ENCODE results near the gene CPT2. TPM values are rescaled to one million over a fixed set of nuclear protein-coding genes. Genes with fewer than 3 reads are reported as not detected.
"Not testable (repeated sequence)": the region's sequence is repeated elsewhere in the genome, so short reads cannot be mapped to it uniquely, and the experiment has no call there.

CPT2 gene
- total RNA-seq, 2 donors from 2014 or later = 9.6 to 16.6 TPM

DNA sequence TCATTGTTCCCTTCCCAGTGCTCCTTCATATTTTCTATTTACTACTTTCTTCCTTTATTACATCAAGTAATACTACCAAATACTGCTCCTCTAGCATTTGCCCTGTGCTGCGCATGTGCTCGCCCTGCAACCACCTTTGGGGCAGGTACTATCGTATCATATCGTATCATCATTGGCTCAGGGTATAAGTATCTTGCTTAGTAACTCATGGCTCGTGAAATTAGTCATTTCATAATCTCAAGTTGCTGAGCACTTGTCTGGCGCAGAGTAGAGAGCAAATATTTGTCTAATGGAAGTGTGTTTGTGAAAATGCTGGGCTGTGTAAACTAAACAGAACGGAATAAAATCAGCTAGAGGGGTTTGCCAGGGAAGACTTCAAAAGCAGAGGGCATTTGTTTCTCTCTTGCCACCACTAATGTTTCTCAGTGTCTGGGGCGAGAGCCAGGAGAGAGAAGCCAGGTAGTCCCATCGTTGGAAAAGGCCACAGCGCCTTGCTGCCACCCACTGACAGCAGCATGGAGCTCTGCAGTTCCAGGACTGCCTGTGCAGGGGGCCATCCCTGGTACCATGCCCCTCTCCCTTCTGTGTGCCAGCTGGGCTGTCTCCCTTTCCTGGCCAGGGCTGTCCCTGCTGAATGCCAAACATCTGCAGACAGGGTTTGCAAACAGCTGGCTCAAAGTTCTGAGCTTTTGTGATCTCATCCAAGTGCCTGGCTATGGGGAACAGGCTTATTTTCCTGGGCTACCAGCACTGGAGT, 20.0 kb upstream of the CPT2 start:
- DNase-seq (ENCODE audit: low spot score) = no peak
- intact Hi-C loops (cut with DNase I) = no loop called here

DNA sequence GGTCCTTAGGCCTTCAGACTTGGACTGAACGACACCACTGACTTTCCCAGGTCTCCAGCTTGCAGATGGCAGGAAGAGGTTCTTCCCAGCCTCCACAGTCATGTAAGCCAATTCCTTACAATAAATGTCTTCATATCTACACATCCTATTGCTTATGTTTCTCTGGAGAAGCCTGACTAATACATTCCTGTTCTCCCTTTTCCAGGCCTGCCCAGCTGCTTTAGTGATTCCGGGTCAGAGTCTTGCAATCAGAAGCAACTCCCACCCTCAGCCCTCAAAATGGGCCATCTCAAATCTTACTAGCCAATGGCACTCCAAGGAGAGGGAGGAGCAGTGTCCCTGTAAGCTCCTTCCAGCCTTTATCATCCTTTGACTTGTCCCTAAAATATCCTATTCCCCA, 16.4 kb upstream of the CPT2 start:
- intact Hi-C loops (cut with DNase I) = loop anchor here in 1 of 2 donors (10.0 kb wide), 2 partner anchors 115 to 255 kb away; partner anchors contain the start of genes ECHDC2, PODN and SCP2
- DNase-seq (ENCODE audit: low spot score) = no peak

- no peak for DNase-seq (ENCODE audit: low spot score)
- intact Hi-C loops (cut with DNase I) = loop anchor here in 1 of 2 donors (10.0 kb wide), 2 partner anchors 116 to 256 kb away; partner anchors contain the start of genes ECHDC2, PODN and SCP2
Measured at GRCh38 chr1:53180951-53181350, 15.7 kb upstream of the CPT2 start.

- intact Hi-C loops (cut with DNase I) = loop anchor here in 1 of 2 donors (10.0 kb wide), 2 partner anchors 117 to 257 kb away; partner anchors contain the start of genes ECHDC2, PODN and SCP2
Measured at GRCh38 chr1:53182111-53182593, 14.5 kb upstream of the CPT2 start.

GRCh38 chr1:53182716-53183094, 13.9 kb upstream of the CPT2 start:
- DNase-seq (ENCODE audit: low spot score) = no peak
- intact Hi-C loops (cut with DNase I) = loop anchor here in 1 of 2 donors (10.0 kb wide), 2 partner anchors 118 to 258 kb away; partner anchors contain the start of genes ECHDC2, PODN and SCP2

More at GRCh38 chr1:53182111-53182593, 14.5 kb upstream of the CPT2 start:
- DNase-seq (ENCODE audit: low spot score) = peak; percentile 94

- intact Hi-C loops (cut with DNase I) = loop anchor here in 1 of 2 donors (10.0 kb wide), 2 partner anchors 119 to 259 kb away; partner anchors contain the start of genes ECHDC2, PODN and SCP2
- DNase-seq (ENCODE audit: low spot score) = no peak
Measured at GRCh38 chr1:53183095-53183990, 13.3 kb upstream of the CPT2 start.

- not testable (repeated sequence) for DNase-seq (ENCODE audit: low spot score)
- intact Hi-C loops (cut with DNase I) = loop anchor here in 1 of 2 donors (10.0 kb wide), 2 partner anchors 121 to 261 kb away; partner anchors contain the start of genes ECHDC2, PODN and SCP2
Measured at GRCh38 chr1:53185955-53186297, 10.7 kb upstream of the CPT2 start.

- DNase-seq (ENCODE audit: low spot score) = no peak
- intact Hi-C loops (cut with DNase I) = loop anchor here in 1 of 2 donors (10.0 kb wide), 2 partner anchors 122 to 262 kb away; partner anchors contain the start of genes ECHDC2, PODN and SCP2
Measured at GRCh38 chr1:53186533-53186932, 10.1 kb upstream of the CPT2 start.

DNA sequence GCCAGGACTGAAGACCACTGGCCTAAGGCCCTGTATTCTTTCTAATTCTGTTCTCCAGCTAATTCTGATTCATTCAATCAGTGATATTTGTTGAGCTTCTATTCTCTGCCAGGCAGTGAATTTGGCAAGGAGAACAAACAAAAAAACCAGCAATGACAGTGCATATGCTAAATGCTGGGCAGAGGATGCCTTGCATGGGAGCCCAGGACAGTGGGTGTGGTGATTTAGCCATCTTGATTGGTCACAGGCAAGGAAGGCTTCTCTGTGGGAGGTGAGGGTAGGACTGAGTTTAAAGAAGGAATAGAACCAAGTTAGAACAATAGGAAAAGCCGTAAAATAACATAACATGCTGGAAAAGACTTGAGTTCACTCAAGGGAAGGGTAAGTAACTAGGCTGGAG, 9.2 kb upstream of the CPT2 start:
- no peak for DNase-seq (ENCODE audit: low spot score)
- intact Hi-C loops (cut with DNase I) = loop anchor here in 1 of 2 donors (10.0 kb wide), 2 partner anchors 123 to 263 kb away; partner anchors contain the start of genes ECHDC2, PODN and SCP2

- DNase-seq (ENCODE audit: low spot score) = no peak
- intact Hi-C loops (cut with DNase I) = loop anchor here in 1 of 2 donors (10.0 kb wide), 2 partner anchors 123 to 263 kb away; partner anchors contain the start of genes ECHDC2, PODN and SCP2
Measured at GRCh38 chr1:53188099-53188498, 8.5 kb upstream of the CPT2 start.

- DNase-seq (ENCODE audit: low spot score) = no peak
- intact Hi-C loops (cut with DNase I) = loop anchor here in 1 of 2 donors (10.0 kb wide), 2 partner anchors 124 to 264 kb away; partner anchors contain the start of genes ECHDC2, PODN and SCP2
Measured at GRCh38 chr1:53189061-53189460, 7.6 kb upstream of the CPT2 start.

DNA sequence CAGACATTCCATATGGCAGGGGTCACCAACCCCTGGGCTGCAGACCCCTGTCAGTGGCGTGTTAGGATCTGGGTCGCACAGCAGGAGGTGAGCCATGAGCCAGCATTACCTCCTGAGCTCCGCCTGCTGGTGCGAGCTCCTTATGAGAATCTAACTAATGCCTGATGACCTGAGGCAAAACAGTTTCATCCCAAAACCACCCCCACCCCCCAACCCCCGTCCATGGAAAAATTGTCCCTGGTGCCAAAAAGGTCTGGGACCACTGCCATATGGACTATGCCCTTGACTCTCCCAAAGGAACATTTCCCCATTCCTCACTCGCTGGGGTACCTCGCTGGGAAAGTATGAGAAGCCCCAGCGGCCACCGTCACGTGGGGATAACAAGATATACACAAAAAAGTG, 6.4 kb upstream of the CPT2 start:
- no peak for DNase-seq (ENCODE audit: low spot score)
- intact Hi-C loops (cut with DNase I) = loop anchor here in 1 of 2 donors (10.0 kb wide), 1 partner anchor 265 kb away; the partner anchor contains the start of genes ECHDC2 and SCP2

GRCh38 chr1:53195246-53196016, 1.2 kb upstream of the CPT2 start:
- intact Hi-C loops (cut with DNase I) = loop anchor here in 1 of 2 donors (10.0 kb wide), 1 partner anchor 271 kb away; the partner anchor contains the start of genes ECHDC2 and SCP2
- DNase-seq (ENCODE audit: low spot score) = no peak

- intact Hi-C loops (cut with DNase I) = loop anchor here in 1 of 2 donors (10.0 kb wide), 1 partner anchor 271 kb away; the partner anchor contains the start of genes ECHDC2 and SCP2
- no peak for DNase-seq (ENCODE audit: low spot score)
Measured at GRCh38 chr1:53196017-53196484, 573 bp upstream of the CPT2 start.

DNA sequence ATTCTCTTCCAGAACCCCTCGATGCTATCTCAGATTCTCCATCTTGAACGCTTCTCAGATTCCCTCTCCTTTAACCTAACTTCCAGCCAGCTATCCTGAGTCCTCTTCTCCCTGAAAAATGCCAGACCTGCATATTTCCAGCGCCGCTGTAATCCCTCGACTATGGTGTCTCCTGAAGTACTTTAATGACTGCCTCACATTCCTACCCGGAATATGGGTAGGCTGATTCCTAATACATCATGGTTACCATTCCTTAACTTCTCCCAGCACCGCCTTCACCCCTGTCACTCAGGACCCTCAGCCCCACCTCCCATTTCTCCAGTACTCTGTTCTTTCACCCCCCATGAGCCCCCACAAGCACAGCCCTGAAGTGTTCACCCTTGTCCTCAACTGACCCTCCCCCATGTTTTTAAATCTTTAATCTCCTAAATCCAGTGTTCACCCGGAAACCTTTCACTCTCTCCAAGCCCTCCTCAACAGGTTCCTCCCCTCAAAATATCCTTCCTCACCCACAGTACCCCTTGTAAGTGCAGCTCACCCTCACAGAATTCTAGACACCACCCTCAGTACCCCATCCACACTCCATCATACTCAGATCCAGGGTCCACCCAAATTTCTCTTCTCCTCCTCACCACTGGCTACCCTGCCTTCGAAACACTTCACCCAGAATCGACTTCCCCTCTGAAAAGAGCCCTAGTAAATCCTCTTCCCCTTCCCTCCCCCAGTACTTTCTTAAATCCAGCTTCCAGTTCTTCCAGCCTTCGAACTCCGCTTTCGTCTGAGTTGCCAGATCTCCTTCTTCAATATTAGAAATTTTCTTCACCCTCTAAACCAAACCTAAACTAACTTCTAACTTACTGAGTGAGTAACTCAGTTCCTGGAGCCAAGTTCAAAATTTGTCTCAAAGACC, 922 bp downstream of the CPT2 start:
- DNase-seq (ENCODE audit: low spot score) = no peak
- intact Hi-C loops (cut with DNase I) = loop anchor here in 1 of 2 donors (10.0 kb wide), 1 partner anchor 273 kb away; the partner anchor contains the start of genes ECHDC2 and SCP2

DNA sequence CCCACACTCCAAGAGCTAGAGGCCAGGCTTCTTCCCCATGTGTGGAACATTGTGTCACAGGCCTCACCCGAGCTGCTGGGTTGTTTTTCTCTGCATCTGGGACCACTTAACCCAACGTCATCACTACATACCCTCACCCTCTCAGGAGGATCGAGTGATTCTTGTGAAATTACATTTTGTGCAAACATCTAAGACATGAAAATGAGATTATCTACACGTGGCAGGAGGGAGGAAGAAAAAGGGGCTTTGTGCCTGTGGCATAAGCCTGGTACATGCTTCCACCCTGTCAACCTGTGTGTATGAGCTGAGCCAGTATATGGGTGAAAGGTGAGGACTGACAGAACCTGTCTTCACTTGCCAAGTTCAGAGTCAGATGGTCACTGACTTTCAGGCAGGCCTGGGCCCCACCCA, 1.6 kb downstream of the CPT2 start:
- no peak for DNase-seq (ENCODE audit: low spot score)
- intact Hi-C loops (cut with DNase I) = loop anchor here in 1 of 2 donors (10.0 kb wide), 1 partner anchor 273 kb away; the partner anchor contains the start of genes ECHDC2 and SCP2

- DNase-seq (ENCODE audit: low spot score) = no peak
- intact Hi-C loops (cut with DNase I) = no loop called here
Measured at GRCh38 chr1:53203466-53203865, 6.8 kb downstream of the CPT2 start.
